Small intestine (tissue), 16 donors: ENCODE measurements around the gene NOL7. TPM values are rescaled to one million over a fixed set of nuclear protein-coding genes. Genes with fewer than 3 reads are reported as not detected.

Experiments used
- DNase-seq, 2 donors: peaks; one replicate each; pipeline versions ENCODE4 v3.0.0 to v3.0.0-alpha.2; 2013
- FAIRE-seq: peaks from 2 replicates; lab custom pipeline; 2012; peaks lifted over from hg19 to GRCh38; lab: Jason Lieb, UNC
- H3K27ac ChIP-seq, 3 donors: one replicate each; pipeline ENCODE4 v1.5.1; 2013; ENCODE audit warnings: low read length in 2 of 3, mild to moderate bottlenecking in 2 of 3, control low read depth in 1 of 3, inconsistent platforms in 1 of 3, low read depth in 1 of 3, moderate library complexity in 1 of 3
- H3K27me3 ChIP-seq, 3 donors: one replicate each; pipeline ENCODE4 v1.6.1; 2013; ENCODE audit warnings: low read length in 3 of 3, inconsistent platforms in 1 of 3; ENCODE audit not compliant: control insufficient read depth in 3 of 3, insufficient read depth in 3 of 3
- H3K36me3 ChIP-seq, 3 donors: one replicate each; pipeline ENCODE4 v1.6.1; 2013; ENCODE audit warnings: low read length in 3 of 3, inconsistent platforms in 1 of 3, low read depth in 1 of 3, mild to moderate bottlenecking in 1 of 3, moderate library complexity in 1 of 3; ENCODE audit not compliant: control insufficient read depth in 3 of 3, insufficient read depth in 2 of 3
- H3K4me1 ChIP-seq, 3 donors: one replicate each; pipeline ENCODE4 v1.6.1; 2013; ENCODE audit warnings: low read length in 2 of 3, inconsistent platforms in 1 of 3, low read depth in 1 of 3, mild to moderate bottlenecking in 1 of 3, moderate library complexity in 1 of 3; ENCODE audit not compliant: control insufficient read depth in 3 of 3, insufficient read depth in 2 of 3
- H3K4me3 ChIP-seq, 3 donors: one replicate each; pipeline ENCODE4 v1.5.1; 2013; ENCODE audit warnings: low read length in 3 of 3, control low read depth in 1 of 3, inconsistent platforms in 1 of 3, low read depth in 1 of 3, mild to moderate bottlenecking in 1 of 3, moderate library complexity in 1 of 3
- H3K9me3 ChIP-seq, 2 donors: one replicate each; pipeline ENCODE4 v1.6.1; 2013; ENCODE audit warnings: low read depth in 1 of 2, low read length in 1 of 2; ENCODE audit not compliant: control insufficient read depth in 2 of 2, insufficient read depth in 1 of 2
- WGBS, 3 donors: extraction: QIAGEN DNeasy Blood & Tissue Kit; methylation state at CpG; one replicate each; pipeline ENCODE4 v1.1.7; 2013; 5-methylcytosine and 5-hydroxymethylcytosine counted together
- long read RNA-seq, 10 donors: transcript quantifications; one replicate each; lab custom pipeline, GENCODE V29; 2026
- polyA plus RNA-seq, 4 donors: library from polyadenylated mRNA; stranded (reverse) in 3 of 4; unstranded in 1 of 4; fragments of 200-250 nt in 3 of 4; fragments of 120-200 nt in 1 of 4; gene quantifications; one replicate each; pipeline versions ENCODE4 v1.2.1 to v1.2.3, GENCODE V29; 2013
- donor health status: healthy with polysubstance abuse.
- donor health status: control.
- donor health status: control.
- donor health status: Bipolar disorder and iron deficiency.
- donor health status: healthy.

NOL7 gene
- polyA plus RNA-seq = 10 to 100 TPM; 62.6 to 80.2 (median 74.2) TPM
- long read RNA-seq, donor 1, transcript NOL7-202 (8 exons, 1,184 nt) = major isoform, 45 of 82 reads
- long read RNA-seq, donor 1, transcript NOL7-201 (4 exons, 646 nt) = minor isoform, 5 of 82 reads
- long read RNA-seq, donor 1, partial matches to known transcripts = 23 of 82 reads
- long read RNA-seq, donor 1, other reads (novel, unspliced or antisense) = 7 of 82 reads
- long read RNA-seq, donor 2, transcript NOL7-202 (8 exons, 1,184 nt) = major isoform, 24 of 25 reads
- long read RNA-seq, donor 2, partial matches to known transcripts = 0 of 25 reads
- long read RNA-seq, donor 2, other reads (novel, unspliced or antisense) = 0 of 25 reads
- long read RNA-seq, donor 3, transcript NOL7-202 (8 exons, 1,184 nt) = major isoform, 32 of 39 reads
- long read RNA-seq, donor 3, partial matches to known transcripts = 7 of 39 reads
- long read RNA-seq, donor 3, other reads (novel, unspliced or antisense) = 0 of 39 reads
- long read RNA-seq, donor 4 = 0 reads
- long read RNA-seq, donor 5, transcript NOL7-202 (8 exons, 1,184 nt) = major isoform, 10 of 16 reads
- long read RNA-seq, donor 5, partial matches to known transcripts = 5 of 16 reads
- long read RNA-seq, donor 5, other reads (novel, unspliced or antisense) = 0 of 16 reads
- long read RNA-seq, donor 6, transcript NOL7-202 (8 exons, 1,184 nt) = major isoform, 20 of 23 reads
- long read RNA-seq, donor 6, partial matches to known transcripts = 0 of 23 reads
- long read RNA-seq, donor 6, other reads (novel, unspliced or antisense) = 0 of 23 reads
- long read RNA-seq, donor 7, transcript NOL7-202 (8 exons, 1,184 nt) = major isoform, 67 of 137 reads
- long read RNA-seq, donor 7, partial matches to known transcripts = 58 of 137 reads
- long read RNA-seq, donor 7, other reads (novel, unspliced or antisense) = 7 of 137 reads
- long read RNA-seq, donor 8, transcript NOL7-202 (8 exons, 1,184 nt) = major isoform, 6 of 6 reads
- long read RNA-seq, donor 8, partial matches to known transcripts = 0 of 6 reads
- long read RNA-seq, donor 8, other reads (novel, unspliced or antisense) = 0 of 6 reads
- long read RNA-seq, donor 9, transcript NOL7-202 (8 exons, 1,184 nt) = major isoform, 11 of 11 reads
- long read RNA-seq, donor 9, partial matches to known transcripts = 0 of 11 reads
- long read RNA-seq, donor 9, other reads (novel, unspliced or antisense) = 0 of 11 reads
- long read RNA-seq, donor 10, transcript NOL7-202 (8 exons, 1,184 nt) = major isoform, 36 of 54 reads
- long read RNA-seq, donor 10, partial matches to known transcripts = 10 of 54 reads
- long read RNA-seq, donor 10, other reads (novel, unspliced or antisense) = 5 of 54 reads

DNA sequence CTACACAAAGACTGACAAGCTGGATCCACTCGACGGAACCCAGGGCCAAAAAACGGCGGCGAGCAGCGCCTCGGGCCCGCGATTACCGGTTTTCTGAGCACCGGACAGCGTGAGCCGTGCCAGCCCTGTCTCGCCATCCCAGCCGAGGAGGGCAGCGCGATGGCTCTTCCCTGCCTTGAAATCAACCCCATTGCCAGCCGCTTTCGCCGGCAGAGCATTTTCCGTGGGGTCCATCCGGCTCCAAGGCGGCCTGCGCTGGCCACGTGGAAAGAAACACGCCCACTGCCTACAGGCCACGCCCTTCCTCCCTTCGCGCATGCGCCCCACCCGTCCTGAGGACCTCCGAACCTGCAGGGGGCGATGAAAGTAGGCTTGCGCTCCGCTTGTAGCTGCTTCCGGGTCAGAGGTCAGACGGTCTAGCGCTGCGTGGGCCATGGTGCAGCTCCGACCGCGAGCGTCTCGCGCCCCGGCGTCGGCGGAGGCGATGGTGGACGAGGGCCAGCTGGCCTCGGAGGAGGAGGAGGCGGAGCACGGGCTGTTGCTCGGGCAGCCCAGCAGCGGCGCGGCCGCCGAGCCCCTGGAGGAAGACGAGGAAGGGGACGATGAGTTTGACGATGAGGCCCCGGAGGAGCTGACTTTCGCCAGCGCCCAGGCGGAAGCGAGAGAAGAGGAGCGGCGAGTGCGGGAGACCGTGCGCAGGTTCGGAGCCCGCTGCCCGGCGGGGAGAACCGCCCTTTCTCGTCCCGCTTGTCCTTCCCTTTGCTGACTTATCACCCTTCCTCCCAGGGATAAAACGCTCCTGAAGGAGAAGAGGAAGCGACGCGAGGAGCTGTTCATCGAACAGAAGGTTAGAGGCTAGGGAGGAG lies at the start of gene NOL7:
TSS of gene NOL7 (plus strand) at position 410 of the 866 bp plus-strand sequence. CDS start at position 434, 24 bp downstream.
- Histone ChIP-seq H3K27ac (peak within 1 kb of the TSS; percentile 84 to 93 (median 87)), H3K27me3 (no peaks in the 10 kb centered on the region), H3K4me1 (peaks cover 0 to 9% (median 3%) of the 10 kb centered on the region in 3 donors), H3K4me3 (peak within 1 kb of the TSS; percentile 63 to 83 (median 80)), H3K36me3 (peaks cover 8 to 21% (median 11%) of the 10 kb centered on the region in 3 donors), H3K9me3 (no peaks in the 10 kb centered on the region)
- 0 to 1% (median 0%) methylated on average over 76 to 85 of the region's 85 CpGs for WGBS, 3 donors
- DNase-seq (peak; percentile 98 to 99), FAIRE-seq (no peak)

DNA sequence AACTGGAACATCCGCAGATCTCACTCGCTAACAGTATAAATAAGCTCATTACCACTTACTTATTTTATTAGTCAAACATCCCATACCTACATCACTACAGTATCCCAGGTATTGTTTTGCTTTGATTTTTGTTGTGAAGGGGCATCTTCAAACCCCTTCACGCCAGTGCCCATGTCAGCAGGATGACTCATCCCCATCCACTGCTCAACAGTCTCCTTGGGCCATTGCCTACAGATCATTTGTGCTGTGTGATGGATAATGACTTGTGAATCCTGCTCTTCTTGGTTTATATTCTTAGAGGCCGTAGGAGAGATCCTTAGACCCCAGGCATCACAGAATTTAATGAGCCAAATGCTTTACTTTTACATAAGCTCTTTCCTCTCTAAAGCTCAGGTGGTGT lies 49.2 kb upstream of the NOL7 start:
- no peak for DNase-seq
- no peak for FAIRE-seq
- Histone ChIP-seq H3K36me3 (no peaks in the 10 kb centered on the region), H3K27ac (no peak overlapping the region), H3K27me3 (peaks cover 0 to 2% (median 0%) of the 10 kb centered on the region in 3 donors), H3K4me1 (no peaks in the 10 kb centered on the region), H3K9me3 (no peaks in the 10 kb centered on the region), H3K4me3 (no peak overlapping the region)
- WGBS, 3 donors = 92 to 94% (median 93%) methylated on average over 4 of the region's 4 CpGs

DNA sequence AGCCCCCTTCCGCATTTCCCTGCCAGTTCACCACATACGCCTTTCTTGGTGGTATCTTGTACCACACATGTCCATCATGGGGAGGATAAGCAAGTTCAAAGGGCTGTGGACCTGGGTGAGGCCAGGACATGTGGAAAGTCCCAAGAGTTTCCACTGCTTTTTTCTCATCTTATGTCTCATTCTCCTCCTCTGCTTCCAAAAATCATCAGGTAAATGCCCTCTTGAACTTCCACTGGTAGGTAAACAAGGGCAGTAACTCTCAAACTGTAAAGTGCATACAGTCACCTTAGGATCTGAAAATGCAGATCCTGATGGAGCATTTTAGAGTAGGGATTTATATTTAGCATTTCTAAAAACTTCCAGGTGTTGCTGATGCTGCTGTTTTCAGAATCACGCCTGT lies 48.6 kb upstream of the NOL7 start:
- H3K36me3 ChIP-seq = no peaks in the 10 kb centered on the region
- DNase-seq = no peak
- no peak overlapping the region for H3K4me3 ChIP-seq
- peaks cover 0 to 2% (median 0%) of the 10 kb centered on the region in 3 donors for H3K27me3 ChIP-seq
- H3K27ac ChIP-seq = no peak overlapping the region
- no peaks in the 10 kb centered on the region for H3K4me1 ChIP-seq
- no peaks in the 10 kb centered on the region for H3K9me3 ChIP-seq
- no peak for FAIRE-seq
- WGBS, 3 donors = 88 to 98% (median 91%) methylated on average over 3 of the region's 3 CpGs

DNA sequence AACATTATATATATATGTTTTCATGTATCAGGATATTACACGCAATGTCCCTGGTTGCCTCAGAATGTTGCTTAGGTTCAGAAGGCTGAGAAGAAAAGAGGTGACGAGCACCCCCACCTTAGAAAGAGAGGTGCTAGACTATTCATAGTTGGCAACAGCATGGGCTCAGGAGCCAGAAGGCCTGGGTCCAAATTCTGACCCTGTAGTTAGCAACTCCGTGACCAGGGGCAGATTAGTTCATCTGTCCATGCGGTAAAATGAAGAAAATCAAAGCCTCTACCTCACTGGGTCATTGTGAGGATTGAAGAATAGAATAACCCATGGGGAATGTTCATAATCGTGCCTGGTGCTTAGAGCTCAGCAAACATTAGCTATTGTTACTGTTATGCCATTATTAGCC lies 46.2 kb upstream of the NOL7 start:
- Histone ChIP-seq H3K4me1 (peaks cover 0 to 3% (median 0%) of the 10 kb centered on the region in 3 donors), H3K9me3 (no peaks in the 10 kb centered on the region), H3K27ac (no peak overlapping the region), H3K27me3 (no peaks in the 10 kb centered on the region), H3K36me3 (no peaks in the 10 kb centered on the region), H3K4me3 (no peak overlapping the region)
- FAIRE-seq (no peak), DNase-seq (no peak)
- WGBS, 3 donors = 81 to 91% (median 83%) methylated on average over 5 of the region's 5 CpGs

DNA sequence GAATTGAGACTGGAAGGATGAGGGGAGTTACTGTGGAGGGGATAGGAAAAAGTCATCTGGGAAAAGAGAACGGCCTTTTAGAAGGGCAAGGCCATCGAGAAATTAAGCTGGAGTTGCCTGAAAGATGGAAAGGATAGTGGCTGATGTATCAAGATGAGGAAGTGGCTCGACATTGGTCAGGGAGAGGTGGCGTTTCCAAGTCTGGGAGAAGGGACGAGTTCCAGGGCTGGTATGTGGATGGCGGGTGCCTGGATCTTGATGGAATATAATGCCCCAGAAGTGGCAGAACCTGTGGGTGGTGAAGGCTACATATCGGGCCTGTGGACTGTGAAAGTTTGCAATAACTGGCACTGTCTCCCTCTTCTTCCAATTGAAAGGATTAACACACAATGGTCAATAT lies 42.9 kb upstream of the NOL7 start:
- H3K4me1 ChIP-seq = peaks cover 0 to 3% (median 0%) of the 10 kb centered on the region in 3 donors
- no peak overlapping the region for H3K4me3 ChIP-seq

DNA sequence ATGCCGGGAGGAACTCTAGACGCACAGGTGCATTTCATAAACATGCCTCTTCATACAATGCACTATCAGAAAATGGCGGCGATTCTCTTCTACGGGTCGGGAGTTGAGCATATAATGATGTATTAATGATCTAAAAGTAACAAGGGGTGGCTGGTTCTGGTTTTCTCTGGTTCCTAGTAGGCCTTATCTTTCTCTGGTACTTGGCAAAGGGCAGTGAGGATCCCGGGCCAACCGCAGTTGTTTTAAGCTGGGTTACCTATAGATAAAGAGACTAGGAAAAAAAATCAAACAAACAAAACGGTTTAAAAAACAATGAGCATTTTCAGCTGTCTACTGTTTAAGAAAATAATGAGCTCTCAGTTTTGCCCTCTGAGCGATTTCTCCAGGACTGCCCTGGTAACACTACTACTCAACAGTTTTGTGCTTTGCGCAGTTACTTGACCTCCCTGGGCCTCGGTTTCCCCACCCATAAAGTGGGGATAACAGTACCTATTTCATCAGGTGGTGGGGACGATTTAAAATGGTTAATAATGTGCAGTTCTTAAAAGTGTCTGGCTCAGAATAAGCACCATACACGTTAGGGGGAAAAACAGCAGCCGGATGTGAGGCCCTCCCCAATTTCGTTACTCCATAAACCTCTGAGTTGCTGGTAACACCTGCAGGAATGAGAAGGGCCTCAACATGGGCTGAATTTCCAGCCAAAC lies 42.0 kb upstream of the NOL7 start:
- H3K4me3 ChIP-seq = peak overlapping the region in 2 of 3 donors; percentile 66 to 94
- H3K27ac ChIP-seq = peak overlapping the region in 1 of 3 donors; percentile 96
- H3K4me1 ChIP-seq = peaks cover 0 to 3% (median 0%) of the 10 kb centered on the region in 3 donors
- no peaks in the 10 kb centered on the region for H3K9me3 ChIP-seq
- no peaks in the 10 kb centered on the region for H3K27me3 ChIP-seq
- no peak for FAIRE-seq
- WGBS, 3 donors = 69 to 82% (median 78%) methylated on average over 16 of the region's 16 CpGs
- DNase-seq = peak in 1 of 2 donors; percentile 7
- no peaks in the 10 kb centered on the region for H3K36me3 ChIP-seq

More for the DNA sequence above, 42.9 kb upstream of the NOL7 start:
- DNase-seq (no peak), FAIRE-seq (no peak)
- Histone ChIP-seq H3K36me3 (no peaks in the 10 kb centered on the region), H3K9me3 (no peaks in the 10 kb centered on the region), H3K27me3 (no peaks in the 10 kb centered on the region), H3K27ac (no peak overlapping the region)
- 85 to 92% (median 88%) methylated on average over 7 of the region's 7 CpGs for WGBS, 3 donors

DNA sequence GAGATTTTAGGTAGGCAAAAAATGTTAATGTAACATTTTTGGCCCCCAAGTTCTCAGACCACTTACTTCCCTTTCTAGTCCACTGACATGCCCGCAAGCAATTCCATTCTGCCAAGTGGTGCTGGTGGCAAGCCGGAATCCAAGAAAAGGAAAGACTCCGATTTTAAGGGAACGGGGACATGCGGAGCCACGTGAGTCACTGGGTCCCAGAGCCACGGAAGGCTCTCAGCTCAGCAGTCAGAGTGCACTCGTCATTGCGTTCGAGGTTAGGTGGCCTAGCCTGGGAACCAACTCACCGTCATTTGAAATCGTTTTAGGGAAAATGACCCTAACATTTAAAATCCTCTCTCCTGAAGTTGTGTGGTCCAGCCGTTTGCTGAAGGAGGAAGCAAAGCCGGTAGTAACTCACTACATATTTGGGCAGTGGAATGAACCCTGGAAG lies 41.4 kb upstream of the NOL7 start:
- DNase-seq (peak; percentile 52 to 53), FAIRE-seq (no peak)
- H3K36me3 ChIP-seq = no peaks in the 10 kb centered on the region
- H3K4me3 ChIP-seq = peak overlapping the region; percentile 66 to 94 (median 75)
- no peaks in the 10 kb centered on the region for H3K27me3 ChIP-seq
- peaks cover 0 to 3% (median 0%) of the 10 kb centered on the region in 3 donors for H3K4me1 ChIP-seq
- peak overlapping the region in 2 of 3 donors; percentile 96 to 99 for H3K27ac ChIP-seq
- WGBS, 3 donors = 5 to 10% (median 7%) methylated on average over 14 of the region's 14 CpGs
- H3K9me3 ChIP-seq = no peaks in the 10 kb centered on the region
